Neural progenitor cell (in vitro differentiated cells): Measurements from ENCODE around the gene MAP3K2.

ENCODE experiments used
- EZH2 ChIP-seq: fragments of 200-600 bp; sonication (generic); IDR thresholded peaks from 2 replicates; pipeline ENCODE4 v1.6.1; 2017; ENCODE audit warnings: antibody characterized with exemption, mild to moderate bottlenecking, moderate library complexity
- EZH2phosphoT487 ChIP-seq: fragments of 200-600 bp; sonication (generic); IDR thresholded peaks from 2 replicates; pipeline ENCODE4 v1.6.1; 2017; ENCODE audit warnings: antibody characterized with exemption
- TF ChIP-seq, protein P1 (sequence below): fragments of 200-600 bp; sonication (generic); IDR thresholded peaks from 2 replicates; pipeline ENCODE4 v1.5.1; 2017; ENCODE audit warnings: antibody characterized with exemption, mild to moderate bottlenecking

DNA sequence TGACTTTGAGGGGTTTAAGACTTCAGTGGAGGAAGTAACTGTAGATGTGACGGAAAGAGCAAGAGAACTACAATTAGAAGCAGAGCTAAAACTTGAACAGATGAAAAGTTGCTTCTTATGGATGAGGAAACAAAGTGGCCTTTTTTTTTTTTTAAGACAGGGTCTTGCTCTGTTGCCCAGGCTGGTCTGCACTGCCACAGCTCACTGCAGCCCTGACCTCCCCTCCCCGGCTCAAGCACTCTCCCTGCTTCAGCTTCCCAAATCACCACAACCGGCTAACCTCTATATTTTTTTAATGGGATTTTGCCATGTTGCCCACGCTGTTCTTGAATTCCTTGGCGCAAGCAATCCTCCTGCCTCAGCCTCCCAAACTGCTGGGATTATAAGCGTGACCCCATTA lies 3.2 kb downstream of the MAP3K2 start:
- TF ChIP-seq, protein P1, sequence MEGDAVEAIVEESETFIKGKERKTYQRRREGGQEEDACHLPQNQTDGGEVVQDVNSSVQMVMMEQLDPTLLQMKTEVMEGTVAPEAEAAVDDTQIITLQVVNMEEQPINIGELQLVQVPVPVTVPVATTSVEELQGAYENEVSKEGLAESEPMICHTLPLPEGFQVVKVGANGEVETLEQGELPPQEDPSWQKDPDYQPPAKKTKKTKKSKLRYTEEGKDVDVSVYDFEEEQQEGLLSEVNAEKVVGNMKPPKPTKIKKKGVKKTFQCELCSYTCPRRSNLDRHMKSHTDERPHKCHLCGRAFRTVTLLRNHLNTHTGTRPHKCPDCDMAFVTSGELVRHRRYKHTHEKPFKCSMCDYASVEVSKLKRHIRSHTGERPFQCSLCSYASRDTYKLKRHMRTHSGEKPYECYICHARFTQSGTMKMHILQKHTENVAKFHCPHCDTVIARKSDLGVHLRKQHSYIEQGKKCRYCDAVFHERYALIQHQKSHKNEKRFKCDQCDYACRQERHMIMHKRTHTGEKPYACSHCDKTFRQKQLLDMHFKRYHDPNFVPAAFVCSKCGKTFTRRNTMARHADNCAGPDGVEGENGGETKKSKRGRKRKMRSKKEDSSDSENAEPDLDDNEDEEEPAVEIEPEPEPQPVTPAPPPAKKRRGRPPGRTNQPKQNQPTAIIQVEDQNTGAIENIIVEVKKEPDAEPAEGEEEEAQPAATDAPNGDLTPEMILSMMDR, result no peak
- TF ChIP-seq EZH2 (no peak), EZH2phosphoT487 (no peak)
